K562 (cell line): ENCODE results near the gene ZDHHC18. TPM values are rescaled to one million over a fixed set of nuclear protein-coding genes. Genes with fewer than 3 reads are reported as not detected.

Experiments
- BCL6 ChIP-seq: fragments of 250-450 bp; sonication (Bioruptor Pico); IDR thresholded peaks from 2 replicates; pipeline ENCODE4 v1.4.0; 2020
- ESRRA ChIP-seq: fragments of 450-650 bp; IDR thresholded peaks from 2 replicates; pipeline ENCODE4 v1.6.1; 2014; ENCODE audit warnings: low read depth, mild to moderate bottlenecking, moderate library complexity, borderline replicate concordance
- GATAD2A ChIP-seq: fragments of 450-650 bp; IDR thresholded peaks from 2 replicates; pipeline ENCODE4 v1.6.1; 2017
- ID3 ChIP-seq, 2 experiments: fragments of 250-450 bp in 1 of 2; fragments of 450-650 bp in 1 of 2; sonication (Bioruptor Pico) in 1 of 2; IDR thresholded peaks; 2 replicates each; pipeline versions ENCODE4 v1.6.1 to v1.8.0; 2016 to 2021; ENCODE audit warnings: mild to moderate bottlenecking in 2 of 2, moderate library complexity in 2 of 2, missing compliant biosample characterization in 1 of 2, missing genetic modification characterization in 1 of 2
- NR1H2 ChIP-seq: sonication (generic); formaldehyde crosslinking; IDR thresholded peaks from 2 replicates; pipeline ENCODE4 v1.4.0; 2020; ENCODE audit warnings: mild to moderate bottlenecking, missing genetic modification reagents
- NR2C2 ChIP-seq, 2 experiments: fragments of 200-800 bp in 1 of 2; sonication (Bioruptor generic) in 1 of 2; sonication (generic) in 1 of 2; formaldehyde crosslinking in 1 of 2; IDR thresholded peaks; 2 replicates each; pipeline versions ENCODE4 v1.6.1 to v1.8.0; 2016 to 2022; ENCODE audit warnings: mild to moderate bottlenecking in 1 of 2, missing compliant biosample characterization in 1 of 2, missing genetic modification characterization in 1 of 2, missing genetic modification reagents in 1 of 2
- POLR3G ChIP-seq: IDR thresholded peaks from 2 replicates; pipeline ENCODE4 v1.6.1; 2011; ENCODE audit not compliant: insufficient read length, insufficient replicate concordance; ENCODE audit errors: extremely low read depth
- PREB ChIP-seq: sonication (generic); formaldehyde crosslinking; IDR thresholded peaks from 2 replicates; pipeline ENCODE4 v1.8.1; 2023; ENCODE audit warnings: mild to moderate bottlenecking, missing genetic modification reagents
- RCOR1 ChIP-seq, 2 experiments: IDR thresholded peaks; 2 replicates each; pipeline ENCODE4 v1.6.1; 2012; ENCODE audit warnings: low read depth in 2 of 2, low read length in 2 of 2, borderline replicate concordance in 1 of 2, improper control_type of control experiment in 1 of 2
- RFX7 ChIP-seq: fragments of 250-450 bp; sonication (Bioruptor Pico); IDR thresholded peaks from 2 replicates; pipeline ENCODE4 v1.5.1; 2021; ENCODE audit warnings: mild to moderate bottlenecking
- SNIP1 ChIP-seq: fragments of 450-650 bp; IDR thresholded peaks from 2 replicates; pipeline ENCODE4 v1.7.1; 2017; ENCODE audit warnings: low read depth, mild to moderate bottlenecking
- SRSF1 ChIP-seq: fragments of 200-400 bp; formaldehyde crosslinking; IDR thresholded peaks from 2 replicates; pipeline ENCODE4 v1.6.1; 2017; ENCODE audit warnings: mild to moderate bottlenecking, low read depth, low read length, moderate library complexity
- ZBTB12 ChIP-seq: fragments of 250-450 bp; sonication (Bioruptor Pico); IDR thresholded peaks from 2 replicates; pipeline ENCODE4 v1.4.0; 2020
- ZBTB2 ChIP-seq: fragments of 450-650 bp; IDR thresholded peaks from 2 replicates; pipeline ENCODE4 v1.6.1; 2016; ENCODE audit warnings: antibody characterized with exemption
- ZBTB26 ChIP-seq: fragments of 450-650 bp; formaldehyde crosslinking; IDR thresholded peaks from 2 replicates; pipeline ENCODE4 v1.4.0; 2022; ENCODE audit warnings: missing genetic modification characterization
- ZFP36 ChIP-seq: fragments of 150-350 bp; IDR thresholded peaks from 2 replicates; pipeline ENCODE4 v1.6.1; 2018; ENCODE audit warnings: low read length, low read depth; ENCODE audit not compliant: partially characterized antibody
- ZKSCAN3 ChIP-seq: fragments of 250-450 bp; sonication (Bioruptor Pico); IDR thresholded peaks from 2 replicates; pipeline ENCODE4 v1.4.0; 2020
- ZNF124 ChIP-seq: sonication (generic); formaldehyde crosslinking; IDR thresholded peaks from 2 replicates; pipeline ENCODE4 v1.8.1; 2022; ENCODE audit warnings: missing genetic modification reagents
- ZNF175 ChIP-seq: fragments of 200-800 bp; sonication (Bioruptor generic); IDR thresholded peaks from 2 replicates; pipeline ENCODE4 v1.6.1; 2016; ENCODE audit warnings: low read depth, mild to moderate bottlenecking, missing genetic modification characterization, missing compliant biosample characterization
- ZNF184 ChIP-seq: sonication (generic); formaldehyde crosslinking; IDR thresholded peaks from 2 replicates; pipeline ENCODE4 v1.5.0; 2020; ENCODE audit warnings: missing genetic modification reagents
- ZNF740 ChIP-seq, 3 experiments: fragments of 200-800 bp in 1 of 3; sonication (Bioruptor generic) in 1 of 3; sonication (generic) in 1 of 3; formaldehyde crosslinking in 1 of 3; IDR thresholded peaks; 2 replicates each; pipeline versions ENCODE4 v1.6.1 to v1.8.0; 2016 to 2022; ENCODE audit warnings: mild to moderate bottlenecking in 2 of 3, missing compliant biosample characterization in 2 of 3, missing genetic modification characterization in 2 of 3, missing genetic modification reagents in 1 of 3
- ZNF764 ChIP-seq: fragments of 250-450 bp; sonication (Bioruptor Pico); IDR thresholded peaks from 2 replicates; pipeline ENCODE4 v1.4.0; 2020; ENCODE audit warnings: low read depth, mild to moderate bottlenecking, moderate library complexity
- ZNF778 ChIP-seq: fragments of 450-650 bp; formaldehyde crosslinking; IDR thresholded peaks from 2 replicates; pipeline ENCODE4 v1.4.0; 2020; ENCODE audit warnings: mild to moderate bottlenecking, moderate library complexity
- polyA plus RNA-seq, 8 experiments: library from polyadenylated mRNA; depleted of rRNA in 4 of 8; stranded (reverse) in 5 of 8; unstranded in 3 of 8; fragments of >200 nt; fragmentation: Nextera tagmentation in 2 of 8; fragmentation: Illumina TruSeq in 1 of 8; extraction: Ambion mirVana in 2 of 8; extraction: Trizol in 1 of 8; gene quantifications; 2 replicates each; pipeline versions ENCODE4 v1.2.1 to v1.2.3, GENCODE V29; 2011 to 2014; ENCODE audit warnings: inconsistent platforms in 1 of 8, missing spikeins in 1 of 8
- total RNA-seq, 7 experiments: library from RNA; depleted of rRNA in 6 of 7; stranded (reverse); fragments of >200 nt in 6 of 7; fragmentation: Illumina TruSeq in 2 of 7; extraction: Trizol in 2 of 7; gene quantifications; 2 replicates each; pipeline versions ENCODE4 v1.2.1 to v1.2.3, GENCODE V29; 2011 to 2021; ENCODE audit warnings: low replicate concordance in 1 of 7

ZDHHC18 gene
- total and polyA plus RNA-seq, 9 of the 15 experiments (the other 6 are each of a cell fraction or from before 2014, with no cell fraction given), result 0.42 to 35.6 (median 15.8) TPM

- TF ChIP-seq ZFP36 (no peak), RCOR1 (IDR thresholded peaks at IDR 0.05; ENCODE audit: borderline replicate concordance in 1 of 2, low read depth in 2 of 2, low read length in 2 of 2) (no peak), ZNF184 (CRISPR knock-in tag) (no peak), ZNF124 (no peak), POLR3G (no peak), ID3 (CRISPR knock-in tag; IDR thresholded peaks at IDR 0.05) (no peak), ID3 (tag; IDR thresholded peaks at IDR 0.05) (0 out of 2 replicates have a peak, but pooled peaks have one; percentile 53), ZNF778 (CRISPR knock-in tag) (no peak), ZBTB26 (CRISPR knock-in tag) (no peak), BCL6 (CRISPR knock-in tag) (0 out of 2 replicates have a peak, but pooled peaks have one; percentile 18), SNIP1 (no peak), ESRRA (no peak), ZNF764 (no peak), GATAD2A (0 out of 2 replicates have a peak, but pooled peaks have one; percentile 37), RFX7 (CRISPR knock-in tag) (no peak), ZKSCAN3 (CRISPR knock-in tag) (no peak), ZNF175 (CRISPR knock-in tag) (no peak), ZBTB2 (no peak), ZNF740 (CRISPR knock-in tag; IDR thresholded peaks at IDR 0.05) (no peak), ZNF740 (tag; IDR thresholded peaks at IDR 0.05) (peak; percentile 0 to 38; a peak in 2 of 4 replicates), SRSF1 (no peak), ZBTB12 (CRISPR knock-in tag) (no peak), NR1H2 (CRISPR knock-in tag) (peak; percentile 80; the same call in 1 of the 2 replicates), PREB (no peak), NR2C2 (CRISPR knock-in tag; IDR thresholded peaks at IDR 0.05) (no peak), NR2C2 (tag; IDR thresholded peaks at IDR 0.05) (peak; percentile 26)
Measured at GRCh38 chr1:26787381-26787705, 39.1 kb upstream of the ZDHHC18 start (continued).
